Esophagus (tissue), 2 donors: ENCODE results near the gene ICA1. TPM values are rescaled to one million over a fixed set of nuclear protein-coding genes. Genes with fewer than 3 reads are reported as not detected.
"Not testable (repeated sequence)": the region's sequence is repeated elsewhere in the genome, so short reads cannot be mapped to it uniquely, and the experiment has no call there.

Source experiments
- H3K27ac ChIP-seq, 2 donors: one replicate each; pipeline ENCODE4 v1.5.1; 2013; ENCODE audit warnings: low read depth in 2 of 2, mild to moderate bottlenecking in 2 of 2, inconsistent platforms in 1 of 2, low read length in 1 of 2, moderate library complexity in 1 of 2
- H3K27me3 ChIP-seq, 2 donors: one replicate each; pipeline ENCODE4 v1.6.1; 2013; ENCODE audit warnings: low read length in 2 of 2, control low read depth in 1 of 2, mild to moderate bottlenecking in 1 of 2; ENCODE audit not compliant: insufficient read depth in 2 of 2, control insufficient read depth in 1 of 2
- H3K36me3 ChIP-seq, 2 donors: one replicate each; pipeline ENCODE4 v1.6.1; 2013; ENCODE audit warnings: low read length in 1 of 2; ENCODE audit not compliant: control insufficient read depth in 2 of 2, insufficient read depth in 2 of 2
- H3K4me1 ChIP-seq, 2 donors: one replicate each; pipeline ENCODE4 v1.6.1; 2013; ENCODE audit warnings: low read length in 1 of 2; ENCODE audit not compliant: control insufficient read depth in 2 of 2, insufficient read depth in 2 of 2
- H3K4me3 ChIP-seq, 2 donors: one replicate each; pipeline ENCODE4 v1.5.1; 2013; ENCODE audit warnings: low read length in 2 of 2, mild to moderate bottlenecking in 2 of 2, low read depth in 1 of 2, moderate library complexity in 1 of 2
- H3K9me3 ChIP-seq, 2 donors: one replicate each; pipeline ENCODE4 v1.6.1; 2013; ENCODE audit warnings: mild to moderate bottlenecking in 2 of 2, low read depth in 1 of 2, low read length in 1 of 2, moderate library complexity in 1 of 2; ENCODE audit not compliant: control insufficient read depth in 2 of 2, insufficient read depth in 1 of 2
- WGBS, 2 donors: extraction: QIAGEN DNeasy Blood & Tissue Kit; methylation state at CpG; one replicate each; pipeline ENCODE4 v1.1.7; 2013; 5-methylcytosine and 5-hydroxymethylcytosine counted together
- polyA plus RNA-seq, 2 donors: library from polyadenylated mRNA; stranded (reverse); fragments of 200-250 nt; gene quantifications; one replicate each; pipeline ENCODE4 v1.2.3, GENCODE V29; 2013
- donor health status: healthy with polysubstance abuse.
- donor health status: Bipolar disorder and iron deficiency.

Gene ICA1
- polyA plus RNA-seq, 2 donors, result 10.7 to 11.3 TPM

GRCh38 chr7:8254215-8254614, 7.8 kb downstream of the ICA1 start:
- 65 to 74% methylated on average over 3 of the region's 3 CpGs for WGBS, 2 donors
- H3K4me3 ChIP-seq, result no peak overlapping the region
- no peak overlapping the region for H3K27ac ChIP-seq
- H3K4me1 ChIP-seq, result no peaks in the 10 kb centered on the region
- H3K9me3 ChIP-seq, result peaks cover 0 to 2% of the 10 kb centered on the region in 2 donors
- H3K36me3 ChIP-seq, result no peaks in the 10 kb centered on the region
- H3K27me3 ChIP-seq, result no peaks in the 10 kb centered on the region

- H3K27me3 ChIP-seq, result no peaks in the 10 kb centered on the region
- WGBS, 2 donors, result 59 to 65% methylated on average over 1 of the region's 1 CpG
- H3K4me3 ChIP-seq, result no peak overlapping the region
- H3K4me1 ChIP-seq, result no peaks in the 10 kb centered on the region
- H3K9me3 ChIP-seq, result peaks cover 0 to 2% of the 10 kb centered on the region in 2 donors
- no peak overlapping the region for H3K27ac ChIP-seq
- no peaks in the 10 kb centered on the region for H3K36me3 ChIP-seq
Observed at GRCh38 chr7:8251195-8251594, 10.8 kb downstream of the ICA1 start.

- no peak overlapping the region for H3K4me3 ChIP-seq
- no peaks in the 10 kb centered on the region for H3K36me3 ChIP-seq
- no peaks in the 10 kb centered on the region for H3K4me1 ChIP-seq
- H3K27ac ChIP-seq, result no peak overlapping the region
- WGBS, 2 donors, result 91 to 95% methylated on average over 1 of the region's 1 CpG
- peaks cover 0 to 2% of the 10 kb centered on the region in 2 donors for H3K9me3 ChIP-seq
- no peaks in the 10 kb centered on the region for H3K27me3 ChIP-seq
Observed at GRCh38 chr7:8250547-8250946, 11.4 kb downstream of the ICA1 start.

- no peaks in the 10 kb centered on the region for H3K4me1 ChIP-seq
- H3K27ac ChIP-seq, result no peak overlapping the region
- 80 to 85% methylated on average over 4 of the region's 4 CpGs for WGBS, 2 donors
- no peaks in the 10 kb centered on the region for H3K36me3 ChIP-seq
- H3K27me3 ChIP-seq, result no peaks in the 10 kb centered on the region
- H3K9me3 ChIP-seq, result no peaks in the 10 kb centered on the region
- H3K4me3 ChIP-seq, result no peak overlapping the region
Observed at GRCh38 chr7:8249121-8249520, 12.8 kb downstream of the ICA1 start.

- H3K27ac ChIP-seq, result no peak overlapping the region
- no peaks in the 10 kb centered on the region for H3K27me3 ChIP-seq
- H3K36me3 ChIP-seq, result no peaks in the 10 kb centered on the region
- no peak overlapping the region for H3K4me3 ChIP-seq
- H3K4me1 ChIP-seq, result no peaks in the 10 kb centered on the region
- 89 to 93% methylated on average over 2 of the region's 2 CpGs for WGBS, 2 donors
- no peaks in the 10 kb centered on the region for H3K9me3 ChIP-seq
Observed at GRCh38 chr7:8246020-8246419, 15.9 kb downstream of the ICA1 start.

GRCh38 chr7:8245032-8245431, 16.9 kb downstream of the ICA1 start:
- H3K4me1 ChIP-seq, H3K27ac ChIP-seq, H3K27me3 ChIP-seq, H3K36me3 ChIP-seq, H3K9me3 ChIP-seq, H3K4me3 ChIP-seq: not testable (repeated sequence)
- 95 to 97% methylated on average over 5 of the region's 5 CpGs for WGBS, 2 donors

GRCh38 chr7:8243059-8243458, 18.9 kb downstream of the ICA1 start:
- H3K9me3 ChIP-seq, H3K36me3 ChIP-seq, H3K4me1 ChIP-seq, H3K4me3 ChIP-seq, H3K27me3 ChIP-seq, H3K27ac ChIP-seq: not testable (repeated sequence)
- 84 to 87% methylated on average over 5 of the region's 5 CpGs for WGBS, 2 donors

- not testable (repeated sequence) for H3K36me3 ChIP-seq, H3K9me3 ChIP-seq, H3K27me3 ChIP-seq, H3K4me1 ChIP-seq, H3K4me3 ChIP-seq, H3K27ac ChIP-seq
- 71 to 74% methylated on average over 10 of the region's 10 CpGs for WGBS, 2 donors
Observed at GRCh38 chr7:8239702-8240362, 22.1 kb downstream of the ICA1 start.

- 58 to 62% methylated on average over 3 of the region's 3 CpGs for WGBS, 2 donors
- Histone ChIP-seq H3K4me3 (no peak overlapping the region), H3K27me3 (no peaks in the 10 kb centered on the region), H3K4me1 (no peaks in the 10 kb centered on the region), H3K9me3 (no peaks in the 10 kb centered on the region), H3K36me3 (no peaks in the 10 kb centered on the region), H3K27ac (no peak overlapping the region)
Observed at GRCh38 chr7:8236780-8237407, 25.1 kb downstream of the ICA1 start.
